ENCODE data around the gene CPSF4L. TPM values are rescaled to one million over a fixed set of nuclear protein-coding genes. Genes with fewer than 3 reads are reported as not detected.

CPSF4L gene
- total and polyA plus RNA-seq, 2 of the 13 experiments (the other 11 are each of a cell fraction or from before 2014, with no cell fraction given), result 0.73 to 1.6 TPM

- no peak for TF ChIP-seq ZBTB26 (CRISPR knock-in tag; IDR thresholded peaks at IDR 0.05; ENCODE audit: borderline replicate concordance)
- no peak for TF ChIP-seq KAT7 (CRISPR knock-in tag; IDR thresholded peaks at IDR 0.05; ENCODE audit: borderline replicate concordance)
- TF ChIP-seq NFATC3 (CRISPR knock-in tag; IDR thresholded peaks at IDR 0.05), result no peak
- TF ChIP-seq ZNF652 (CRISPR knock-in tag; IDR thresholded peaks at IDR 0.05; ENCODE audit: borderline replicate concordance, low read depth), result peak; percentile 59; the same call in 1 of the 2 replicates
- TF ChIP-seq ETV5 (CRISPR knock-in tag; IDR thresholded peaks at IDR 0.05; ENCODE audit: borderline replicate concordance), result no peak
- no peak for TF ChIP-seq ZIK1 (CRISPR knock-in tag; IDR thresholded peaks at IDR 0.05; ENCODE audit: borderline replicate concordance, low read depth)
- no peak for TF ChIP-seq FUBP1 (CRISPR knock-in tag; IDR thresholded peaks at IDR 0.05; ENCODE audit: borderline replicate concordance)
- no peak for TF ChIP-seq FLYWCH1 (CRISPR knock-in tag; IDR thresholded peaks at IDR 0.05)
- TF ChIP-seq SAP130 (CRISPR knock-in tag; IDR thresholded peaks at IDR 0.05; ENCODE audit: low read depth), result peak; percentile 24; the same call in 1 of the 2 replicates
- TF ChIP-seq JDP2 (CRISPR knock-in tag; IDR thresholded peaks at IDR 0.05; ENCODE audit: borderline replicate concordance), result no peak
- no peak for TF ChIP-seq PAXIP1 (CRISPR knock-in tag; conservative IDR thresholded peaks at IDR 0.05)
- no peak for TF ChIP-seq HHEX (CRISPR knock-in tag; IDR thresholded peaks at IDR 0.05)
- TF ChIP-seq ERF (CRISPR knock-in tag; IDR thresholded peaks at IDR 0.05), result no peak
- no peak for TF ChIP-seq ZNF280B (CRISPR knock-in tag; IDR thresholded peaks at IDR 0.05; ENCODE audit: borderline replicate concordance)
- no peak for TF ChIP-seq MED8 (CRISPR knock-in tag; IDR thresholded peaks at IDR 0.05; ENCODE audit: insufficient replicate concordance)
- TF ChIP-seq ZNF770 (CRISPR knock-in tag; IDR thresholded peaks at IDR 0.05), result no peak
- TF ChIP-seq ZNF605 (CRISPR knock-in tag; IDR thresholded peaks at IDR 0.05), result no peak
- TF ChIP-seq ZNF781 (CRISPR knock-in tag; IDR thresholded peaks at IDR 0.05; ENCODE audit: borderline replicate concordance, not compliant biosample characterization), result no peak
- TF ChIP-seq TRIM24 (CRISPR knock-in tag; IDR thresholded peaks at IDR 0.05), result no peak
Measured at GRCh38 chr17:73300392-73300791, 38.7 kb upstream of the CPSF4L start (continued).

Data from HepG2 (cell line).